NB4 (cell line): ENCODE results near the gene VAV3.

Experiments
- MYC ChIP-seq: IDR thresholded peaks from 2 replicates; pipeline ENCODE4 v1.6.1; 2011; ENCODE audit warnings: low read depth, low read length
- POLR2A ChIP-seq: IDR thresholded peaks from 2 replicates; pipeline ENCODE4 v1.6.1; 2011; ENCODE audit warnings: mild to moderate bottlenecking; ENCODE audit not compliant: insufficient read length; ENCODE audit errors: extremely low read depth
- TF ChIP-seq, protein P1 (sequence below): IDR thresholded peaks from one replicate; pipeline ENCODE4 v1.5.1; 2012; ENCODE audit warnings: low read depth, low read length

DNA sequence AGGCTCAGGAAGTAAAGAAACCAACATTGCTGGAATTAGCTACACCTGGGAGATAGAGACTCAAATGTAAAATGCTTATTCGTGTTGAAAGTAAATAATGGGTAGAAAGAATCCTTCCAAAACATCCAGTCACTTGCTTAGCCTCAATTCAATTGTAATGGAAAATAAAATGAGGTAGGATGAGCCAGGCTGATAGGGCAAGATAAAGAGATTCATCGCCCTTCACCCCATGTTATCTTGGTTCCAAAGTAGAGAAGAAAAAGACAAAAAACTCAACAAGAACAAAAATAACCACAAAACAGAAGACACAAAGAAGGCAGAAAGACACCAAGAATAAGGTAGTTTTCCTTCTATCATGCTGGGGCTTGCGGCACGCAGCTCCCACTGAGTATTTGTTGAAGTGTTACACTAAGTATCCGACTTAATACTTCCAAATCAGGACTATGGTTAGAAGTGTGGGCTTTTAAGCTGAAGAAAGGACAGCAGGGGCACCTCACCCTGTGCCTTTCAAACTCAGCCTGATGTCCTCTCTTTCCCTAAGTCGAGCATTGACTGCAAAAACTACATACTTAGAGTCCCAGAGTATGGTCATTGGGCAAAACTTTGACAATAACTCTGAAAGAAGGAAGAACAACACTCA is 202.1 kb downstream of the VAV3 start:
- TF ChIP-seq, protein P1, sequence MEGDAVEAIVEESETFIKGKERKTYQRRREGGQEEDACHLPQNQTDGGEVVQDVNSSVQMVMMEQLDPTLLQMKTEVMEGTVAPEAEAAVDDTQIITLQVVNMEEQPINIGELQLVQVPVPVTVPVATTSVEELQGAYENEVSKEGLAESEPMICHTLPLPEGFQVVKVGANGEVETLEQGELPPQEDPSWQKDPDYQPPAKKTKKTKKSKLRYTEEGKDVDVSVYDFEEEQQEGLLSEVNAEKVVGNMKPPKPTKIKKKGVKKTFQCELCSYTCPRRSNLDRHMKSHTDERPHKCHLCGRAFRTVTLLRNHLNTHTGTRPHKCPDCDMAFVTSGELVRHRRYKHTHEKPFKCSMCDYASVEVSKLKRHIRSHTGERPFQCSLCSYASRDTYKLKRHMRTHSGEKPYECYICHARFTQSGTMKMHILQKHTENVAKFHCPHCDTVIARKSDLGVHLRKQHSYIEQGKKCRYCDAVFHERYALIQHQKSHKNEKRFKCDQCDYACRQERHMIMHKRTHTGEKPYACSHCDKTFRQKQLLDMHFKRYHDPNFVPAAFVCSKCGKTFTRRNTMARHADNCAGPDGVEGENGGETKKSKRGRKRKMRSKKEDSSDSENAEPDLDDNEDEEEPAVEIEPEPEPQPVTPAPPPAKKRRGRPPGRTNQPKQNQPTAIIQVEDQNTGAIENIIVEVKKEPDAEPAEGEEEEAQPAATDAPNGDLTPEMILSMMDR, result no peak
- TF ChIP-seq POLR2A, result no peak
- no peak for TF ChIP-seq MYC
